ENCODE data around the gene PTPRD.

The PTPRD gene

GRCh38 chr9:8783941-8784340 is 1828.9 kb downstream of the PTPRD start:
- TF ChIP-seq CTCF (conservative IDR thresholded peaks at IDR 0.05; ENCODE audit: low read depth, low read length) = no peak
- no peaks in the 10 kb centered on the region for H3K36me3 ChIP-seq (ENCODE audit: insufficient read depth)
- no peak overlapping the region for H3K4me3 ChIP-seq (IDR thresholded peaks at IDR 0.05; ENCODE audit: insufficient read depth, low read depth, low read length)
- H3K27ac ChIP-seq = no peak overlapping the region
- no peak overlapping the region for H3K9ac ChIP-seq
- no peaks in the 10 kb centered on the region for H3K79me2 ChIP-seq (ENCODE audit: insufficient read depth, low read depth)
- H4K20me1 ChIP-seq (ENCODE audit: insufficient read depth) = no peaks in the 10 kb centered on the region
- no peaks in the 10 kb centered on the region for H3K27me3 ChIP-seq (ENCODE audit: insufficient read depth, low read depth)
- H3K4me1 ChIP-seq (ENCODE audit: low read depth, poor library complexity, severe bottlenecking) = no peaks in the 10 kb centered on the region
- H3K4me2 ChIP-seq = no peak overlapping the region
- no peak overlapping the region for H2AFZ ChIP-seq (ENCODE audit: low read depth)

GRCh38 chr9:8782237-8782636 is 1830.6 kb downstream of the PTPRD start:
- Histone ChIP-seq H3K27me3 (ENCODE audit: insufficient read depth, low read depth) (no peaks in the 10 kb centered on the region), H3K36me3 (ENCODE audit: insufficient read depth) (no peaks in the 10 kb centered on the region), H4K20me1 (ENCODE audit: insufficient read depth) (no peaks in the 10 kb centered on the region), H3K4me1 (ENCODE audit: low read depth, poor library complexity, severe bottlenecking) (no peaks in the 10 kb centered on the region), H3K79me2 (ENCODE audit: insufficient read depth, low read depth) (no peaks in the 10 kb centered on the region), H3K4me2 (no peak overlapping the region), H3K9ac (no peak overlapping the region), H2AFZ (ENCODE audit: low read depth) (no peak overlapping the region), H3K4me3 (IDR thresholded peaks at IDR 0.05; ENCODE audit: insufficient read depth, low read depth, low read length) (no peak overlapping the region), H3K27ac (no peak overlapping the region)
- no peak for TF ChIP-seq CTCF (conservative IDR thresholded peaks at IDR 0.05; ENCODE audit: low read depth, low read length)

GRCh38 chr9:8781458-8781857 is 1831.3 kb downstream of the PTPRD start:
- Histone ChIP-seq H3K4me1 (ENCODE audit: low read depth, poor library complexity, severe bottlenecking) (no peaks in the 10 kb centered on the region), H3K27ac (no peak overlapping the region), H3K4me3 (IDR thresholded peaks at IDR 0.05; ENCODE audit: insufficient read depth, low read depth, low read length) (no peak overlapping the region), H2AFZ (ENCODE audit: low read depth) (no peak overlapping the region), H3K36me3 (ENCODE audit: insufficient read depth) (no peaks in the 10 kb centered on the region), H3K27me3 (ENCODE audit: insufficient read depth, low read depth) (no peaks in the 10 kb centered on the region), H3K9ac (no peak overlapping the region), H4K20me1 (ENCODE audit: insufficient read depth) (no peaks in the 10 kb centered on the region), H3K4me2 (no peak overlapping the region), H3K79me2 (ENCODE audit: insufficient read depth, low read depth) (no peaks in the 10 kb centered on the region)
- TF ChIP-seq CTCF (conservative IDR thresholded peaks at IDR 0.05; ENCODE audit: low read depth, low read length) = no peak

GRCh38 chr9:8780386-8780785 is 1832.4 kb downstream of the PTPRD start:
- Histone ChIP-seq H3K36me3 (ENCODE audit: insufficient read depth) (no peaks in the 10 kb centered on the region), H3K4me3 (IDR thresholded peaks at IDR 0.05; ENCODE audit: insufficient read depth, low read depth, low read length) (no peak overlapping the region), H3K79me2 (ENCODE audit: insufficient read depth, low read depth) (no peaks in the 10 kb centered on the region), H3K4me2 (no peak overlapping the region), H3K27me3 (ENCODE audit: insufficient read depth, low read depth) (no peaks in the 10 kb centered on the region), H3K27ac (no peak overlapping the region), H2AFZ (ENCODE audit: low read depth) (no peak overlapping the region), H3K9ac (no peak overlapping the region), H3K4me1 (ENCODE audit: low read depth, poor library complexity, severe bottlenecking) (no peaks in the 10 kb centered on the region), H4K20me1 (ENCODE audit: insufficient read depth) (no peaks in the 10 kb centered on the region)
- no peak for TF ChIP-seq CTCF (conservative IDR thresholded peaks at IDR 0.05; ENCODE audit: low read depth, low read length)

GRCh38 chr9:8779478-8779877 is 1833.3 kb downstream of the PTPRD start:
- no peak overlapping the region for H2AFZ ChIP-seq (ENCODE audit: low read depth)
- no peak overlapping the region for H3K4me2 ChIP-seq
- no peak overlapping the region for H3K4me3 ChIP-seq (IDR thresholded peaks at IDR 0.05; ENCODE audit: insufficient read depth, low read depth, low read length)
- TF ChIP-seq CTCF (conservative IDR thresholded peaks at IDR 0.05; ENCODE audit: low read depth, low read length) = no peak
- H3K27ac ChIP-seq = no peak overlapping the region
- H3K27me3 ChIP-seq (ENCODE audit: insufficient read depth, low read depth) = no peaks in the 10 kb centered on the region
- no peaks in the 10 kb centered on the region for H3K79me2 ChIP-seq (ENCODE audit: insufficient read depth, low read depth)
- no peak overlapping the region for H3K9ac ChIP-seq
- H3K36me3 ChIP-seq (ENCODE audit: insufficient read depth) = no peaks in the 10 kb centered on the region
- H3K4me1 ChIP-seq (ENCODE audit: low read depth, poor library complexity, severe bottlenecking) = no peaks in the 10 kb centered on the region
- H4K20me1 ChIP-seq (ENCODE audit: insufficient read depth) = no peaks in the 10 kb centered on the region

Measured in KMS-11 (cell line).